ENCODE results near the gene TBX1. TPM values are rescaled to one million over a fixed set of nuclear protein-coding genes. Genes with fewer than 3 reads are reported as not detected.

The TBX1 gene
- total RNA-seq, 1 experiment from 2014 or later: 3.9 TPM

DNA sequence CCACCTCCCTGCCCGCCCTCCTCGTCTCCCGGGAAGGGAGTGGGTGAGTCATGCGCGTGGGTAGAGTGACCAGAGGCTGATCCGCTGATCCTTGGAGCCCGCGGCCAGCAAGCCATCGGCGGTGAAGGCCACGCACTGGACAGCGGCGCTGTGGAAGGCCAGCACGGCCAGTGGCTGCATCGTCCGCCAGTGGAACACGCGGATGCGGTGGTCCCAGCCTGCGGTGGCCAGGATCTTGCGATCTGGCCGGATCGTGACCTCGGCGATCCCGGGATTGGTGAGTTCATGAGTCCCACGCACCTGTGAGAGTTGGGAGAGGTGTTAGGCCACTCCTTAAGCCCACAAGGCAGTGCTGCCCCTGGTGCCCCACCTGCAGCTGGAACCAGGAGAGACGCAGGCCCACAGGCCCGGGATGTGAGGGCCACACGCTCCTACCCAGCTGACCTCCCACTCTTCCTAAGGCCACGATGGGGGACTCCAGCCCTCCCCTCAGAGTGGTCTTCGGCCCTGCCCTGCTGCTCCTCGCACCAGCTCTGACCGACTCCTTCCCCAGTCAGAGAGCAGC, 28.2 kb downstream of the TBX1 start:
- ATAC-seq (no peak), DNase-seq (ENCODE audit: low read depth, low spot score) (no peak)
- Histone ChIP-seq H3K9me3 (ENCODE audit: control insufficient read depth in 1 of 2, insufficient read depth in 1 of 2, low read depth in 1 of 2, low read length in 2 of 2) (peaks cover 0 to 5% of the 10 kb centered on the region in 2 experiments; a peak in 1 of 4 replicates), H3K9me2 (ENCODE audit: insufficient read depth) (no peaks in the 10 kb centered on the region), H3K36me3 (ENCODE audit: control insufficient read depth in 1 of 2, insufficient read depth in 2 of 2, low read length in 2 of 2) (peaks cover 0 to 8% of the 10 kb centered on the region in 2 experiments; a peak in 1 of 4 replicates), H3K4me3 (replicated peaks in 1 of 2; ENCODE audit: low read depth in 1 of 2, low read length in 2 of 2) (no peak overlapping the region), H3K79me2 (ENCODE audit: insufficient read depth, low read length) (no peaks in the 10 kb centered on the region), H2AFZ (ENCODE audit: low read depth, low read length, poor library complexity, severe bottlenecking) (no peak overlapping the region), H4K20me1 (ENCODE audit: insufficient read depth) (no peaks in the 10 kb centered on the region), H3K4me2 (ENCODE audit: low read length) (no peak overlapping the region), H3K27me3 (ENCODE audit: insufficient read depth, low read length) (no peaks in the 10 kb centered on the region), H3K9ac (ENCODE audit: low read length) (no peak overlapping the region), H3K27ac (ENCODE audit: low read depth, low read length) (no peak overlapping the region), H3K4me1 (ENCODE audit: control insufficient read depth in 1 of 2, insufficient read depth in 2 of 2, low read length in 2 of 2) (no peaks in the 10 kb centered on the region)
- POLR2A ChIA-PET: no interaction called here
- BruUV-seq (replicated peaks): no TSS peak
- RAD21 ChIA-PET (ENCODE audit: low non-redundant PET in 1 of 2, low total read pairs in 2 of 2, uncharacterized antibody in 2 of 2, unreplicated experiment in 2 of 2): no interaction called here
- no peak for TF ChIP-seq RAD21 (IDR thresholded peaks at IDR 0.05; ENCODE audit: low read depth)
- TF ChIP-seq, protein P1, sequence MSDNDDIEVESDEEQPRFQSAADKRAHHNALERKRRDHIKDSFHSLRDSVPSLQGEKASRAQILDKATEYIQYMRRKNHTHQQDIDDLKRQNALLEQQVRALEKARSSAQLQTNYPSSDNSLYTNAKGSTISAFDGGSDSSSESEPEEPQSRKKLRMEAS (IDR thresholded peaks at IDR 0.05): no peak
- TF ChIP-seq, protein P2, sequence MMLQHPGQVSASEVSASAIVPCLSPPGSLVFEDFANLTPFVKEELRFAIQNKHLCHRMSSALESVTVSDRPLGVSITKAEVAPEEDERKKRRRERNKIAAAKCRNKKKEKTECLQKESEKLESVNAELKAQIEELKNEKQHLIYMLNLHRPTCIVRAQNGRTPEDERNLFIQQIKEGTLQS (IDR thresholded peaks at IDR 0.05): no peak
- TF ChIP-seq, protein P3, sequence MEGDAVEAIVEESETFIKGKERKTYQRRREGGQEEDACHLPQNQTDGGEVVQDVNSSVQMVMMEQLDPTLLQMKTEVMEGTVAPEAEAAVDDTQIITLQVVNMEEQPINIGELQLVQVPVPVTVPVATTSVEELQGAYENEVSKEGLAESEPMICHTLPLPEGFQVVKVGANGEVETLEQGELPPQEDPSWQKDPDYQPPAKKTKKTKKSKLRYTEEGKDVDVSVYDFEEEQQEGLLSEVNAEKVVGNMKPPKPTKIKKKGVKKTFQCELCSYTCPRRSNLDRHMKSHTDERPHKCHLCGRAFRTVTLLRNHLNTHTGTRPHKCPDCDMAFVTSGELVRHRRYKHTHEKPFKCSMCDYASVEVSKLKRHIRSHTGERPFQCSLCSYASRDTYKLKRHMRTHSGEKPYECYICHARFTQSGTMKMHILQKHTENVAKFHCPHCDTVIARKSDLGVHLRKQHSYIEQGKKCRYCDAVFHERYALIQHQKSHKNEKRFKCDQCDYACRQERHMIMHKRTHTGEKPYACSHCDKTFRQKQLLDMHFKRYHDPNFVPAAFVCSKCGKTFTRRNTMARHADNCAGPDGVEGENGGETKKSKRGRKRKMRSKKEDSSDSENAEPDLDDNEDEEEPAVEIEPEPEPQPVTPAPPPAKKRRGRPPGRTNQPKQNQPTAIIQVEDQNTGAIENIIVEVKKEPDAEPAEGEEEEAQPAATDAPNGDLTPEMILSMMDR (IDR thresholded peaks at IDR 0.05 in 2 of 3, conservative IDR thresholded peaks at IDR 0.05 in 1 of 3; ENCODE audit: borderline replicate concordance in 1 of 3, insufficient read depth in 1 of 3, low read depth in 2 of 3, low read length in 2 of 3): no peak
- TF ChIP-seq JUND (IDR thresholded peaks at IDR 0.05): no peak
- TF ChIP-seq CBX3 (IDR thresholded peaks at IDR 0.05; ENCODE audit: low read depth): no peak
- no peak for TF ChIP-seq CEBPB (IDR thresholded peaks at IDR 0.05; ENCODE audit: low read depth)
- TF ChIP-seq ELF1 (IDR thresholded peaks at IDR 0.05; ENCODE audit: borderline replicate concordance, low read depth): no peak
- no peak for TF ChIP-seq ZNF274 (IDR thresholded peaks at IDR 0.05; ENCODE audit: low read depth, low read length)
- TF ChIP-seq, protein P4, sequence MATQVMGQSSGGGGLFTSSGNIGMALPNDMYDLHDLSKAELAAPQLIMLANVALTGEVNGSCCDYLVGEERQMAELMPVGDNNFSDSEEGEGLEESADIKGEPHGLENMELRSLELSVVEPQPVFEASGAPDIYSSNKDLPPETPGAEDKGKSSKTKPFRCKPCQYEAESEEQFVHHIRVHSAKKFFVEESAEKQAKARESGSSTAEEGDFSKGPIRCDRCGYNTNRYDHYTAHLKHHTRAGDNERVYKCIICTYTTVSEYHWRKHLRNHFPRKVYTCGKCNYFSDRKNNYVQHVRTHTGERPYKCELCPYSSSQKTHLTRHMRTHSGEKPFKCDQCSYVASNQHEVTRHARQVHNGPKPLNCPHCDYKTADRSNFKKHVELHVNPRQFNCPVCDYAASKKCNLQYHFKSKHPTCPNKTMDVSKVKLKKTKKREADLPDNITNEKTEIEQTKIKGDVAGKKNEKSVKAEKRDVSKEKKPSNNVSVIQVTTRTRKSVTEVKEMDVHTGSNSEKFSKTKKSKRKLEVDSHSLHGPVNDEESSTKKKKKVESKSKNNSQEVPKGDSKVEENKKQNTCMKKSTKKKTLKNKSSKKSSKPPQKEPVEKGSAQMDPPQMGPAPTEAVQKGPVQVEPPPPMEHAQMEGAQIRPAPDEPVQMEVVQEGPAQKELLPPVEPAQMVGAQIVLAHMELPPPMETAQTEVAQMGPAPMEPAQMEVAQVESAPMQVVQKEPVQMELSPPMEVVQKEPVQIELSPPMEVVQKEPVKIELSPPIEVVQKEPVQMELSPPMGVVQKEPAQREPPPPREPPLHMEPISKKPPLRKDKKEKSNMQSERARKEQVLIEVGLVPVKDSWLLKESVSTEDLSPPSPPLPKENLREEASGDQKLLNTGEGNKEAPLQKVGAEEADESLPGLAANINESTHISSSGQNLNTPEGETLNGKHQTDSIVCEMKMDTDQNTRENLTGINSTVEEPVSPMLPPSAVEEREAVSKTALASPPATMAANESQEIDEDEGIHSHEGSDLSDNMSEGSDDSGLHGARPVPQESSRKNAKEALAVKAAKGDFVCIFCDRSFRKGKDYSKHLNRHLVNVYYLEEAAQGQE (IDR thresholded peaks at IDR 0.05; ENCODE audit: low read depth): no peak
- no peak for TF ChIP-seq SIN3A (IDR thresholded peaks at IDR 0.05; ENCODE audit: low read depth)
- no peak for TF ChIP-seq ZFX (IDR thresholded peaks at IDR 0.05)
- no peak for TF ChIP-seq FOSL1 (IDR thresholded peaks at IDR 0.05; ENCODE audit: low read depth)
- TF ChIP-seq SP1 (IDR thresholded peaks at IDR 0.05; ENCODE audit: low read depth): no peak
- TF ChIP-seq TCF7L2 (IDR thresholded peaks at IDR 0.05; ENCODE audit: borderline replicate concordance, extremely low read depth, insufficient read depth, insufficient read length): no peak
- TF ChIP-seq, protein P5, sequence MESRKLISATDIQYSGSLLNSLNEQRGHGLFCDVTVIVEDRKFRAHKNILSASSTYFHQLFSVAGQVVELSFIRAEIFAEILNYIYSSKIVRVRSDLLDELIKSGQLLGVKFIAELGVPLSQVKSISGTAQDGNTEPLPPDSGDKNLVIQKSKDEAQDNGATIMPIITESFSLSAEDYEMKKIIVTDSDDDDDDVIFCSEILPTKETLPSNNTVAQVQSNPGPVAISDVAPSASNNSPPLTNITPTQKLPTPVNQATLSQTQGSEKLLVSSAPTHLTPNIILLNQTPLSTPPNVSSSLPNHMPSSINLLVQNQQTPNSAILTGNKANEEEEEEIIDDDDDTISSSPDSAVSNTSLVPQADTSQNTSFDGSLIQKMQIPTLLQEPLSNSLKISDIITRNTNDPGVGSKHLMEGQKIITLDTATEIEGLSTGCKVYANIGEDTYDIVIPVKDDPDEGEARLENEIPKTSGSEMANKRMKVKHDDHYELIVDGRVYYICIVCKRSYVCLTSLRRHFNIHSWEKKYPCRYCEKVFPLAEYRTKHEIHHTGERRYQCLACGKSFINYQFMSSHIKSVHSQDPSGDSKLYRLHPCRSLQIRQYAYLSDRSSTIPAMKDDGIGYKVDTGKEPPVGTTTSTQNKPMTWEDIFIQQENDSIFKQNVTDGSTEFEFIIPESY (IDR thresholded peaks at IDR 0.05; ENCODE audit: extremely low read depth, insufficient replicate concordance, low read length): no peak
- TF ChIP-seq POLR2A (IDR thresholded peaks at IDR 0.05; ENCODE audit: borderline replicate concordance, extremely low read depth, insufficient read depth, insufficient read length): no peak
- CTCF ChIA-PET: no interaction called here
- intact Hi-C loops (cut with micrococcal nuclease): no loop called here

Data from HCT116 (cell line).